HG03460 (cell line): ENCODE measurements around the gene TMPRSS5.

Experiments used
- ATAC-seq: cut with Tn5 transposase; IDR thresholded peaks from one replicate; pipeline ENCODE4 v1.9.1; 2021; ENCODE audit not compliant: unreplicated experiment

Gene TMPRSS5

GRCh38 chr11:113670149-113670830 lies 35.8 kb downstream of the TMPRSS5 start:
- ATAC-seq, result no peak

GRCh38 chr11:113668255-113668654 lies 37.9 kb downstream of the TMPRSS5 start:
- no peak for ATAC-seq

- ATAC-seq, result no peak
Observed at GRCh38 chr11:113667801-113668200, 38.3 kb downstream of the TMPRSS5 start.

DNA sequence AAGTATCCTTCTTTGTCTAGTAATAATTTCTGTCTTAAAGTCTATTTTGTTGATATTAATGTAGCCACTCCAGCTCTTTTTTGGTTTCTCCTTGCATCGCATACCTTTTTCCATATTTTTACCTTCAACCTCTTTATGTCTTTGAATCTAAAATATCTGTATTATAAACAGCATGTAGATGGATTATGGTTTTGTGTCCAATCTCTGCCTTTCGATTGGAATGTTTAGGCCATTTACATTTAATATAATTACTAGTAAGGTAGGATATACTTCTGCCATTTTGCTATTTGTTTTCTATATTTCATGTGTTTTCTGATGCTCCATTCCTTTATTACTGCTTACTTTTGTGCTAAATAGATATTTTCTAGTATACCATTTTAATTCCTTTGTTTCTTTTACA lies 39.5 kb downstream of the TMPRSS5 start:
- no peak for ATAC-seq

- no peak for ATAC-seq
Observed at GRCh38 chr11:113664981-113665710, 41.0 kb downstream of the TMPRSS5 start.

- no peak for ATAC-seq
Observed at GRCh38 chr11:113664069-113664980, 41.8 kb downstream of the TMPRSS5 start.

GRCh38 chr11:113663567-113663966 lies 42.5 kb downstream of the TMPRSS5 start:
- no peak for ATAC-seq

GRCh38 chr11:113655771-113656170 lies 50.3 kb downstream of the TMPRSS5 start:
- ATAC-seq, result no peak

GRCh38 chr11:113651023-113651422 lies 55.1 kb downstream of the TMPRSS5 start:
- no peak for ATAC-seq

DNA sequence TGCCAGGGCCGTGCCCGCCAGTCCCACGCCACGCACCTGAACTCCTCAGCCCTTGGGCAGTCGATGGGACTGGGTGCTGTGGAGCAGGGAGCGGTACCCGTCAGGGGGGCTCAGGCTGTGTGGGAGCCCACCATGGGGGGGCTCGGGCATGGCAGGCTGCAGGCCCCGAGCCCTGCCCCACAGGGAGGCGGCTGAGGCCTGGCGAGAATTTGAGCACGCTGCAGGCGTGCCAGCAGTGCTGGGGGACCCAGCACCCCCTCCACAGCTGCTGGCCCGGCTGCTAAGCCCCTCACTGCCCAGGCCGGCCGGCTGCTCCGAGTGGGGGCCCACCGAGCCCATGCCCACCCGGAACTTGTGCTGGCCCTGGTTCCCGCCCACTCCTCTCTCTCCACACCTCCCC lies 56.8 kb downstream of the TMPRSS5 start:
- no peak for ATAC-seq

GRCh38 chr11:113647856-113648255 lies 58.3 kb downstream of the TMPRSS5 start:
- no peak for ATAC-seq

- ATAC-seq, result no peak
Observed at GRCh38 chr11:113647108-113647507, 59.0 kb downstream of the TMPRSS5 start.

- no peak for ATAC-seq
Observed at GRCh38 chr11:113645593-113646349, 60.3 kb downstream of the TMPRSS5 start.

DNA sequence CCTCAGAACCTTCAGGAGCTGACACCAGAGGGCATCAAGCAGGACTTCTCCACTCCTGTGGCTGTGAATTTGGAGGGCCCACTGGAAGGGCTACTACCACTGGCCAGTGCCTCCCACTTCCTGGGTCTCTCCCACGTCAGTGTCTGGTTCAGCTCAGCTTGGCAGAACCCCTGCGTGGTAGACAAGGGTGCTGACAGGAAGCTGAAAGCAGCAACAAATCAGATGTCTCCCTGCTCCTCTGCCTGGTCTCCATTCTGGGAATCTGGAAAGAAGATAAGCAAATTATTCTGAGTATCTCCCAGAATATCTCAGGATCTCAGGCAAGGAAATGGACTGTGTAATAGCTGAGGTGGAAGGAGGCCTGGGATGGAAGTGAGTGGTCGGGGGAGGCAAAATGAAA lies 61.5 kb downstream of the TMPRSS5 start:
- ATAC-seq, result no peak

DNA sequence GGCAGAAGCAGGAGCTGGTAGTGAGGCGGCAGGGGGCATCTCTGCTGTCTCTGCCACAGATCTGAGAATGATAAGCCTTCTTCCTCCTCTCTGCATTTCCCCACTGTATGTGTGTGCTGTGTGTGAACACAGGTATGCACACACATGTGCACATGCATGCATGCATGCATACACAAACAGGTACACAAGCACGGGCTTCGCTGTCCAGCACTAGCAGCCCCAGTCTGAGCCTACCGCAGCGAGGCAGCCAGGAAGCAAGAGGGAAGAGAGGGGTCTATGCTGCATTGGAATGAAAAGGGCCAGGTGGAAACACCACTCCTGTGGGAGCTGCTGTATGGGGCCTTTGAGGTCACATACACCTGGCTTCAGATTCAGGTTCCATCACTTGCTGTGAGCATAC lies 62.4 kb downstream of the TMPRSS5 start:
- no peak for ATAC-seq

- ATAC-seq, result no peak
Observed at GRCh38 chr11:113643006-113643585, 63.0 kb downstream of the TMPRSS5 start.

DNA sequence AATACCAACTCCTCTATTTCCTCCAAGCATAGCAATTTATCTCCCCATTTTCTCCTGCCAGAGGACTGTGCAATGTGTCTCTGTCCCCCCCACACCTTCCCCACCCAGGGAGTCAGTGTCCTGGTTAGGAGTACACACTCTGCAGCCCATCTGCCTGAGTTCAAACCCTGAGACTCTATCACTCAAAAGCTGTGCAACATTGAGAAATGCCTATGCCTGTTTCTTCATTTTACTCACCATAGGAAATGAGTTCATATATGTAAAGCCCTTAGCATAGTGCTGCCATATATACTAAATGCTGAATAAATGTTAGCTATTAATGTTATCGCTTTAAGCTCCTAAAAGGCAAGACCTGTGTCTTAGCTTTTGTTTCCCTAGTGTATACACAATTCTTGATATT lies 64.0 kb downstream of the TMPRSS5 start:
- no peak for ATAC-seq

DNA sequence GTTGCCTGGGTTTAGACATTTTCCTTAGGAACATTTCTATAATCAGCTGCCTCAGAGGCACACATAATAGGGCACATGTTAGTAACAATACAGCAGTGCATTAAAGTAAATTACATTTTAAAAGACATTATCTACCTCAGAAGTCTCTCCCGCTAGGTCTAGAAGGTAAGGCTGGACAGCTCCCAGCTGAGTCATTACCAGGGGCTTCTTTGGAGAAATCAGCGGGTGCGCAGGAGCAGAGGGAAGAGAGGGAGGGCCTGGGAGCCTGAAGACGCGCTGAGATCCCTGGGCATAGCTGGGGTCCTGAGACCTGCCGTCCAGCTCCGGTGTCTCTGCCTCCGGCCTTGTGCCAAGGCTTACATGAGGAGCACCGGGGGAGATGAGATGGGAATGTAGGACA lies 67.7 kb downstream of the TMPRSS5 start:
- ATAC-seq, result no peak

GRCh38 chr11:113637636-113638035 lies 68.5 kb downstream of the TMPRSS5 start:
- ATAC-seq, result no peak
